ENCODE data around the gene ADAM29.
"Not testable (repeated sequence)": the region's sequence is repeated elsewhere in the genome, so short reads cannot be mapped to it uniquely, and the experiment has no call there.

Gene ADAM29

DNA sequence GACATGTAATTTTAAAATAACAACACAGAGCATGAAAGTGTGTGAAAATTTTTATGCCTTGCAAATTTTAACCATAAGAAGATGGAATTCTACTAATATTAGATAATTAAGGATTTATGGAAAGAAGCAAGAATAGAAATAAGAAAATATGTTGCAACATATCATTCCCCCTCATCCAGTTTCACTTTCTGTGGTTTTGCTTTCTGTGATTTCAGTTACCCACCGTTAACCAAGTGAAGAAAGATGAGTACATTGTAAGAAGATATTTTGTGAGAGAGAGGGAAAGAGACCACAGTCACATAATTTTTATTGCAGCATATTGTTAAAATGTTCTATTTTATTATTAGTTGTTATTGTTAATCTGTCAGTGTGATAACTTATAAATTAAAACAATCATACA is 77.9 kb downstream of the ADAM29 start:
- DNase-seq (ENCODE audit: insufficient read length, low spot score): no peak
- no peak for FAIRE-seq

GRCh38 chr4:174999407-174999806 is 81.2 kb downstream of the ADAM29 start:
- TF ChIP-seq POLR2A (IDR thresholded peaks at IDR 0.05; ENCODE audit: low read depth, low read length): no peak
- DNase-seq (ENCODE audit: insufficient read length, low spot score): no peak

More for the DNA sequence above, 77.9 kb downstream of the ADAM29 start:
- no peak for TF ChIP-seq POLR2A (IDR thresholded peaks at IDR 0.05; ENCODE audit: low read depth, low read length)

DNA sequence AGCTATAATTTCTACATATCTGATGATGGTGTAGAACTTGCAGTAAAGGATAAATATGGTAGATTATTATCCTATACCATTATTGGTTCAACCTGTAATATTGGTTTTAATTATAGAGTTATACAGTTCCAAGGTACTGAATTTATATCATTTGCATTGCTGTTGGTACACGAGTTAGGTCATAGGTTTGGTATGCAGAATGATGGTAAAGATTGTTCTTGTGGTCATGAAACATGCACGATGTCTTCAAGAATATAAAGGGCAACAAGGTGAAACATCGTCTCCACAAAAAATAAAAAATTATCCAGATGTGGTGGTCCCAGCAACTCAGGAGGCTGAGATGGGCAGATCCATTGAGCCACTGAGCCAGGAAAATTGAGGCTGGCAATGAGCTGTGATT is 99.6 kb downstream of the ADAM29 start:
- FAIRE-seq (no peak), DNase-seq (ENCODE audit: insufficient read length, low spot score) (no peak)
- TF ChIP-seq POLR2A (IDR thresholded peaks at IDR 0.05; ENCODE audit: low read depth, low read length): no peak

More at GRCh38 chr4:174999407-174999806, 81.2 kb downstream of the ADAM29 start:
- peak; percentile 67 for FAIRE-seq

- not testable (repeated sequence) for FAIRE-seq
Measured at GRCh38 chr4:175019447-175019846, 101.3 kb downstream of the ADAM29 start.

More at GRCh38 chr4:175019447-175019846, 101.3 kb downstream of the ADAM29 start:
- DNase-seq (ENCODE audit: insufficient read length, low spot score): not testable (repeated sequence)
